ENCODE measurements around the gene CISH.

CISH gene

DNA sequence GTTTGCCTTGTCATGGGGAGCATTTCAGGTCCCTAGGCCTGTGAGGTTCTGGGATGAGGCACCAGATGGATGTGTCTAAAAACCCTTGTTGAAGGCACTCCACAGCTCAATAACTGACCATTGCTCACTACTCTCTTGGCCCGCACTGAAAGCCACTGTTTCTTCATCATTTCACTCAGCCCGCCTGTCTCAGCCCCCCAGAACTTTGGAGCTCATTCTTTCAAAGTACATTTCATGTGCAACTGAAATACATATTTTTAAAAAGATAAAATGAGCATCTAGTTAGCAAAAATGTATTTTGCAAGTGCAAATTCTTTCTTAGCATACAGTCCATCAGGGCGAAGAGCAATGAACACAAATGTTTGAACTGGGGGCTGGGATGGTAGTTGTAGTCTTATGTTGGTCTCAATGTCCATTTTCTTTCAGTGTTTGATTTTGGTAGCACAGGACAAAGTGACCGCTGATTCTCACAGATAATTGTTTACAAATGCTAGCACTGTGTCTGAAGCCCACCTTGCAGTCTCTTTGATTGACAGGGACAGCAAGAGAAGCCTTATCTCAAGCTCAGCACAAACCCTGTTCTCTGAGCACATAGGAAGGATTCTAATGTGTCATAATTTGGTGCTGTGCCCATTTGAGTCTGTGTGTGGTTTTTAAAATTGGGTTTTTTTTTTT lies 22.7 kb downstream of the CISH start:
- Histone ChIP-seq H3K27ac (ENCODE audit: poor library complexity, severe bottlenecking) (no peak overlapping the region), H3K4me1 (ENCODE audit: insufficient read depth, poor library complexity, severe bottlenecking) (peaks cover 9% of the 10 kb centered on the region), H3K36me3 (ENCODE audit: low read depth) (no peaks in the 10 kb centered on the region), H3K27me3 (ENCODE audit: insufficient read depth, poor library complexity, severe bottlenecking) (no peaks in the 10 kb centered on the region), H3K4me3 (ENCODE audit: severe bottlenecking) (no peak overlapping the region), H3K9me3 (ENCODE audit: severe bottlenecking) (no peaks in the 10 kb centered on the region)
- DNase-seq (ENCODE audit: low spot score) (no peak), ATAC-seq (ENCODE audit: low read depth) (no peak)
- TF ChIP-seq, protein P1, sequence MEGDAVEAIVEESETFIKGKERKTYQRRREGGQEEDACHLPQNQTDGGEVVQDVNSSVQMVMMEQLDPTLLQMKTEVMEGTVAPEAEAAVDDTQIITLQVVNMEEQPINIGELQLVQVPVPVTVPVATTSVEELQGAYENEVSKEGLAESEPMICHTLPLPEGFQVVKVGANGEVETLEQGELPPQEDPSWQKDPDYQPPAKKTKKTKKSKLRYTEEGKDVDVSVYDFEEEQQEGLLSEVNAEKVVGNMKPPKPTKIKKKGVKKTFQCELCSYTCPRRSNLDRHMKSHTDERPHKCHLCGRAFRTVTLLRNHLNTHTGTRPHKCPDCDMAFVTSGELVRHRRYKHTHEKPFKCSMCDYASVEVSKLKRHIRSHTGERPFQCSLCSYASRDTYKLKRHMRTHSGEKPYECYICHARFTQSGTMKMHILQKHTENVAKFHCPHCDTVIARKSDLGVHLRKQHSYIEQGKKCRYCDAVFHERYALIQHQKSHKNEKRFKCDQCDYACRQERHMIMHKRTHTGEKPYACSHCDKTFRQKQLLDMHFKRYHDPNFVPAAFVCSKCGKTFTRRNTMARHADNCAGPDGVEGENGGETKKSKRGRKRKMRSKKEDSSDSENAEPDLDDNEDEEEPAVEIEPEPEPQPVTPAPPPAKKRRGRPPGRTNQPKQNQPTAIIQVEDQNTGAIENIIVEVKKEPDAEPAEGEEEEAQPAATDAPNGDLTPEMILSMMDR (IDR thresholded peaks at IDR 0.05; ENCODE audit: poor library complexity, severe bottlenecking), result no peak

DNA sequence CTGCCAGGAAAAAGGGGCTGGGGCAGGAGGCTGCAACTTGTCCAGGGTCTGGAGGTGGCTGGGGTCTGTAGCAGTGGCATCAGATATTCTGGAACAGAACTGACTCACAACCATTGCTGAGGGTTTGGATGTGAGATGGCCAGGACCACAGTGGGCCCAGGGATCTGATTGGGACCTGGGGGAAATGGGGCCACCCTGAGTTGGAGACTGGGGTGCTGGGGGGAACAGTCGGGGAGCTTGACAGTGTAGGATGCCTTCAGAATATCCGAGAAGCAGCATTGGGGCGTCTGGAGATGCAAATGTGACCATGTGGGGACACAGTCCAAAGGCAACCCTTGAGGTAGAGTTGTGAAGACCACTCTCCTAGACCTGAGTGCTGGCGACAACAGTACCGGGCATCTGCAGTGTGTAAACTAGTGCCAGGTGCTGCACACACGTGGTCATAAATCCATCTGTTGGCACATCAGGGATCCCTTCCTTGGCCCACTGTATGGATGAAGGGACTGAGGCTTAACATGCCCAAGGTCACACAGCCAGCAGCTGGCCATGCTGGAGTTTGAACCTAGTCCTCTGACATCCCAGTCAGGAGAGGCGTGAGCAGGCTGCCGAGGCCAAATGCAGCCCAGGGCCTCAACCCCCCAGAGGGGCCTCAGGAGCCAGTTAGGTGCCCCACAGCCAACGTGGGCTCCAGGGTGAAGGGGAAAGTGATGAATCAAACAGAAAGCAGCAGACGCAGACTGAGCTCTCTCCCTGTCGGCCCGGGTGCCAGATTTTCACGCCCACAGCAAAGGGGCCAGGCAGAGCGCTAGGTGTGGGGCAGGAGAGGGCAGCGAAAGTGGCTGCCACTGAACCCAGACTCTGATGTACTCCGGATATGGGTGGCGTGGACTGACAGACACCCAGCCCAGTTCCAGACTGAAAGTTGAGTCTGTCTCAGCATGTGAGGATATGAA lies 23.5 kb downstream of the CISH start:
- TF ChIP-seq, protein P1 (IDR thresholded peaks at IDR 0.05; ENCODE audit: poor library complexity, severe bottlenecking), result no peak
- ATAC-seq (ENCODE audit: low read depth), result no peak

DNA sequence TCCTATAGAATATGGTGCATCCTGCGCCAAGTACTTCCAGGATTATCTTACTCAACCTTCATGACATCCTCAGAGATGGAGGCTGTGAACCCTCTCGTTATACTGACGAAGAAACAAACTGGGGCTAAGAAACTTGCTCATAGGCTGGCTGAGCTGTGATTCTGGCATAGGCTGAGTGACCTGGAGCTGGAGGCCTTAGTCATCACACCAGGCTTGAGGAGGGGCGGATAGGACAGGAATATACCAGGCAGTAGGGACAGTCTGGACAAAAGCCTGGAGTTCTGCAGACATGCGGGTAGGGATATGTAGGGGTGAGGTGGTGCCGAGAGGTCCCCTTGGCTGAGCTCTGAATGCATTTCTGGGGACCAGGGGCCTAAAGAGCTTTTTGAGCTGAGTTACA lies 24.2 kb downstream of the CISH start:
- DNase-seq (ENCODE audit: low spot score), result no peak
- H3K36me3 ChIP-seq (ENCODE audit: low read depth), result no peaks in the 10 kb centered on the region
- TF ChIP-seq, protein P1 (IDR thresholded peaks at IDR 0.05; ENCODE audit: poor library complexity, severe bottlenecking), result no peak
- ATAC-seq (ENCODE audit: low read depth), result peak; percentile 24; the same call in 1 of the 3 replicates
- peaks cover 7% of the 10 kb centered on the region for H3K4me1 ChIP-seq (ENCODE audit: insufficient read depth, poor library complexity, severe bottlenecking)
- H3K27me3 ChIP-seq (ENCODE audit: insufficient read depth, poor library complexity, severe bottlenecking), result no peaks in the 10 kb centered on the region
- H3K4me3 ChIP-seq (ENCODE audit: severe bottlenecking), result no peak overlapping the region
- no peaks in the 10 kb centered on the region for H3K9me3 ChIP-seq (ENCODE audit: severe bottlenecking)
- no peak overlapping the region for H3K27ac ChIP-seq (ENCODE audit: poor library complexity, severe bottlenecking)

More for the DNA sequence above, 23.5 kb downstream of the CISH start:
- no peak for DNase-seq (ENCODE audit: low spot score)
- Histone ChIP-seq H3K4me3 (ENCODE audit: severe bottlenecking) (no peak overlapping the region), H3K27me3 (ENCODE audit: insufficient read depth, poor library complexity, severe bottlenecking) (no peaks in the 10 kb centered on the region), H3K27ac (ENCODE audit: poor library complexity, severe bottlenecking) (no peak overlapping the region), H3K9me3 (ENCODE audit: severe bottlenecking) (no peaks in the 10 kb centered on the region), H3K4me1 (ENCODE audit: insufficient read depth, poor library complexity, severe bottlenecking) (peaks cover 9% of the 10 kb centered on the region), H3K36me3 (ENCODE audit: low read depth) (no peaks in the 10 kb centered on the region)

DNA sequence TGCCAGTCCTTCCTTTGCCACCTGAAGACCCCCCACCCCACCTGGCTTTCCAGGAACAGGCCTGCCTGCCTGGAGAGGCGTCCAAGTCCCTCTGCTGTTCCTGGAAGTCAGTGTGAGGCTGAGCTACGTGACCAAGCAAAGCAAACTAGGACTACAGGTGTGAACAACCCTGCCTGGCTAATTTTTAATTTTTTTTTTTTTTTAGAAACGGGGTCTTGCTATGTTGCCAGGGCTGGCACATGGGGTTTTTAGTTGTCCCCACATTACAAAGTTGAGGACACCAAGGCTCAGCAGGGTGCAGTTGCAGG lies 24.9 kb downstream of the CISH start:
- Histone ChIP-seq H3K9me3 (ENCODE audit: severe bottlenecking) (no peaks in the 10 kb centered on the region), H3K4me1 (ENCODE audit: insufficient read depth, poor library complexity, severe bottlenecking) (peaks cover 7% of the 10 kb centered on the region), H3K27ac (ENCODE audit: poor library complexity, severe bottlenecking) (no peak overlapping the region), H3K36me3 (ENCODE audit: low read depth) (no peaks in the 10 kb centered on the region), H3K27me3 (ENCODE audit: insufficient read depth, poor library complexity, severe bottlenecking) (no peaks in the 10 kb centered on the region), H3K4me3 (ENCODE audit: severe bottlenecking) (no peak overlapping the region)
- DNase-seq (ENCODE audit: low spot score), result no peak
- TF ChIP-seq, protein P1 (IDR thresholded peaks at IDR 0.05; ENCODE audit: poor library complexity, severe bottlenecking), result no peak
- no peak for ATAC-seq (ENCODE audit: low read depth)

Data from RWPE2 (cell line).